HG03442 (cell line): Measurements from ENCODE around the gene DPP4.

ENCODE experiments used
- ATAC-seq: cut with Tn5 transposase; IDR thresholded peaks from one replicate; pipeline ENCODE4 v1.9.1; 2021; ENCODE audit warnings: mild to moderate bottlenecking, moderate library complexity; ENCODE audit not compliant: unreplicated experiment

Gene DPP4

GRCh38 chr2:162073888-162074631, at the start of gene DPP4:
TSS of gene DPP4 (minus strand) at chr2:162074215. CDS start at chr2:162073981, 234 bp downstream.
- ATAC-seq, result peak; percentile 81

GRCh38 chr2:162118166-162119031, 44.4 kb upstream of the DPP4 start:
- ATAC-seq, result no peak

GRCh38 chr2:162116352-162116751, 42.3 kb upstream of the DPP4 start:
- no peak for ATAC-seq

- no peak for ATAC-seq
Measured at GRCh38 chr2:162115076-162115475, 41.1 kb upstream of the DPP4 start.

GRCh38 chr2:162114271-162114670, 40.3 kb upstream of the DPP4 start:
- ATAC-seq, result no peak

GRCh38 chr2:162113776-162114168, 39.8 kb upstream of the DPP4 start:
- no peak for ATAC-seq

- no peak for ATAC-seq
Measured at GRCh38 chr2:162113088-162113775, 39.2 kb upstream of the DPP4 start.

GRCh38 chr2:162111958-162112850, 38.2 kb upstream of the DPP4 start:
- no peak for ATAC-seq

- ATAC-seq, result no peak
Measured at GRCh38 chr2:162107361-162107901, 33.4 kb upstream of the DPP4 start.

GRCh38 chr2:162106746-162107145, 32.7 kb upstream of the DPP4 start:
- ATAC-seq, result no peak

- no peak for ATAC-seq
Measured at GRCh38 chr2:162106146-162106551, 32.1 kb upstream of the DPP4 start.

GRCh38 chr2:162103443-162104009, 29.5 kb upstream of the DPP4 start:
- ATAC-seq, result no peak

- no peak for ATAC-seq
Measured at GRCh38 chr2:162100579-162100978, 26.6 kb upstream of the DPP4 start.

- ATAC-seq, result no peak
Measured at GRCh38 chr2:162099836-162100235, 25.8 kb upstream of the DPP4 start.

- ATAC-seq, result no peak
Measured at GRCh38 chr2:162092658-162093556, 18.9 kb upstream of the DPP4 start.

GRCh38 chr2:162092008-162092390, 18.0 kb upstream of the DPP4 start:
- ATAC-seq, result no peak

- ATAC-seq, result no peak
Measured at GRCh38 chr2:162091325-162092007, 17.5 kb upstream of the DPP4 start.

GRCh38 chr2:162090109-162090508, 16.1 kb upstream of the DPP4 start:
- no peak for ATAC-seq
